ENCODE data around the gene ERVK3-1.

Gene ERVK3-1

GRCh38 chr19:58349590-58349989 lies 44.4 kb downstream of the ERVK3-1 start:
- Histone ChIP-seq H3K79me2 (ENCODE audit: insufficient read depth, low read length) (no peaks in the 10 kb centered on the region), H3K4me2 (ENCODE audit: low read depth, low read length, poor library complexity, severe bottlenecking) (peak overlapping the region; percentile 29)

GRCh38 chr19:58350001-58350861 lies 45.1 kb downstream of the ERVK3-1 start:
- peak overlapping the region; percentile 29 for H3K4me2 ChIP-seq (ENCODE audit: low read depth, low read length, poor library complexity, severe bottlenecking)
- no peak overlapping the region for H3K9ac ChIP-seq (ENCODE audit: low read length)
- TF ChIP-seq EZH2phosphoT487 (conservative IDR thresholded peaks at IDR 0.05; ENCODE audit: low read length) (no peak), CTCF (IDR thresholded peaks at IDR 0.05; ENCODE audit: insufficient read depth, low read length, poor library complexity, severe bottlenecking) (no peak)

More at GRCh38 chr19:58349590-58349989, 44.4 kb downstream of the ERVK3-1 start:
- Histone ChIP-seq H3K9me2 (replicated peaks; ENCODE audit: insufficient read depth, low read length) (no peaks in the 10 kb centered on the region), H2AFZ (ENCODE audit: low read depth, low read length, severe bottlenecking) (no peak overlapping the region), H3F3A (ENCODE audit: insufficient read depth) (no peaks in the 10 kb centered on the region), H3K36me3 (ENCODE audit: low read length) (no peaks in the 10 kb centered on the region), H3K9me3 (ENCODE audit: insufficient read depth, low read length) (no peaks in the 10 kb centered on the region), H3K27me3 (ENCODE audit: low read length) (no peaks in the 10 kb centered on the region), H3K27ac (ENCODE audit: low read depth, low read length) (no peak overlapping the region), H3K4me3 (ENCODE audit: insufficient read depth, low read length, poor library complexity, severe bottlenecking) (no peak overlapping the region), H4K20me1 (ENCODE audit: low read depth, low read length) (no peaks in the 10 kb centered on the region), H3K9ac (ENCODE audit: low read length) (no peak overlapping the region)
- TF ChIP-seq EZH2phosphoT487 (conservative IDR thresholded peaks at IDR 0.05; ENCODE audit: low read length) (no peak), CTCF (IDR thresholded peaks at IDR 0.05; ENCODE audit: insufficient read depth, low read length, poor library complexity, severe bottlenecking) (no peak)

GRCh38 chr19:58350871-58351557 lies 45.8 kb downstream of the ERVK3-1 start:
- H2AFZ ChIP-seq (ENCODE audit: low read depth, low read length, severe bottlenecking), result no peak overlapping the region
- no peaks in the 10 kb centered on the region for H3K27me3 ChIP-seq (ENCODE audit: low read length)
- no peak overlapping the region for H3K4me3 ChIP-seq (ENCODE audit: insufficient read depth, low read length, poor library complexity, severe bottlenecking)
- no peaks in the 10 kb centered on the region for H3K36me3 ChIP-seq (ENCODE audit: low read length)
- H4K20me1 ChIP-seq (ENCODE audit: low read depth, low read length), result no peaks in the 10 kb centered on the region
- no peak overlapping the region for H3K27ac ChIP-seq (ENCODE audit: low read depth, low read length)
- no peaks in the 10 kb centered on the region for H3K9me3 ChIP-seq (ENCODE audit: insufficient read depth, low read length)
- no peaks in the 10 kb centered on the region for H3K9me2 ChIP-seq (replicated peaks; ENCODE audit: insufficient read depth, low read length)
- H3F3A ChIP-seq (ENCODE audit: insufficient read depth), result no peaks in the 10 kb centered on the region
- TF ChIP-seq EZH2phosphoT487 (conservative IDR thresholded peaks at IDR 0.05; ENCODE audit: low read length) (no peak), CTCF (IDR thresholded peaks at IDR 0.05; ENCODE audit: insufficient read depth, low read length, poor library complexity, severe bottlenecking) (no peak)
- no peak overlapping the region for H3K4me2 ChIP-seq (ENCODE audit: low read depth, low read length, poor library complexity, severe bottlenecking)
- H3K79me2 ChIP-seq (ENCODE audit: insufficient read depth, low read length), result no peaks in the 10 kb centered on the region
- no peak overlapping the region for H3K9ac ChIP-seq (ENCODE audit: low read length)

More at GRCh38 chr19:58350001-58350861, 45.1 kb downstream of the ERVK3-1 start:
- no peaks in the 10 kb centered on the region for H3K79me2 ChIP-seq (ENCODE audit: insufficient read depth, low read length)
- H3K9me2 ChIP-seq (replicated peaks; ENCODE audit: insufficient read depth, low read length), result no peaks in the 10 kb centered on the region
- H2AFZ ChIP-seq (ENCODE audit: low read depth, low read length, severe bottlenecking), result no peak overlapping the region
- H4K20me1 ChIP-seq (ENCODE audit: low read depth, low read length), result no peaks in the 10 kb centered on the region
- no peaks in the 10 kb centered on the region for H3K27me3 ChIP-seq (ENCODE audit: low read length)
- no peaks in the 10 kb centered on the region for H3F3A ChIP-seq (ENCODE audit: insufficient read depth)
- H3K27ac ChIP-seq (ENCODE audit: low read depth, low read length), result no peak overlapping the region
- no peaks in the 10 kb centered on the region for H3K9me3 ChIP-seq (ENCODE audit: insufficient read depth, low read length)
- no peaks in the 10 kb centered on the region for H3K36me3 ChIP-seq (ENCODE audit: low read length)
- no peak overlapping the region for H3K4me3 ChIP-seq (ENCODE audit: insufficient read depth, low read length, poor library complexity, severe bottlenecking)

Data from SU-DHL-6 (cell line).